Activated B cell treated with CpG ODN at 0.5 μM for 24 hours (primary cell): ENCODE results near the gene POLR2I. TPM values are rescaled to one million over a fixed set of nuclear protein-coding genes. Genes with fewer than 3 reads are reported as not detected.

ENCODE experiments used
- ATAC-seq: fragments of 200-7000 bp; cut with Tn5 transposase; one replicate; pipeline ENCODE4 v1.10.0; 2021; ENCODE audit warnings: low read depth, mild to moderate bottlenecking, moderate library complexity
- CTCF ChIA-PET: fragments of 350-600 bp; sonication (Branson Sonifier 250); formaldehyde crosslinking; loops from one replicate; lab custom pipeline; 2021; ENCODE audit warnings: antibody characterized with exemption; lab: Charles Lee
- POLR2A ChIA-PET: fragments of 350-600 bp; sonication (Branson Sonifier 250); formaldehyde crosslinking; loops from one replicate; lab custom pipeline; 2021; ENCODE audit warnings: antibody characterized with exemption; lab: Charles Lee
- DNase-seq: peaks from one replicate; pipeline ENCODE4 v3.0.0; 2022
- H3K27ac Mint-ChIP-seq: one replicate; pipeline ENCODE4 v1.8.0; 2020; ENCODE audit warnings: mixed read lengths
- H3K27me3 Mint-ChIP-seq: one replicate; pipeline ENCODE4 v1.8.0; 2021; ENCODE audit warnings: mixed read lengths
- H3K36me3 Mint-ChIP-seq: one replicate; pipeline ENCODE4 v1.8.0; 2021; ENCODE audit warnings: low read depth, mixed read lengths
- H3K4me1 Mint-ChIP-seq: one replicate; pipeline ENCODE4 v1.8.0; 2021; ENCODE audit warnings: mixed read lengths
- H3K4me3 Mint-ChIP-seq: one replicate; pipeline ENCODE4 v1.8.0; 2020; ENCODE audit warnings: mild to moderate bottlenecking, mixed read lengths
- H3K9me3 Mint-ChIP-seq: one replicate; pipeline ENCODE4 v1.8.0; 2020; ENCODE audit warnings: mixed read lengths
- intact Hi-C: fragments of 100-400 bp; cut with micrococcal nuclease; formaldehyde crosslinking; loops from one replicate; pipeline ENCODE4 v1.15.1; 2024
- total RNA-seq: library from RNA; stranded (reverse); gene quantifications from 2 replicates; pipeline ENCODE4 v1.2.3, GENCODE V29; 2022
- TF ChIP-seq, protein P1 (sequence below): fragments of 200-600 bp; IDR thresholded peaks from one replicate; pipeline ENCODE4 v1.8.0; 2022; ENCODE audit warnings: antibody characterized with exemption, mild to moderate bottlenecking

Gene POLR2I
- total RNA-seq, 1 donor from 2014 or later: 46.6 TPM

DNA sequence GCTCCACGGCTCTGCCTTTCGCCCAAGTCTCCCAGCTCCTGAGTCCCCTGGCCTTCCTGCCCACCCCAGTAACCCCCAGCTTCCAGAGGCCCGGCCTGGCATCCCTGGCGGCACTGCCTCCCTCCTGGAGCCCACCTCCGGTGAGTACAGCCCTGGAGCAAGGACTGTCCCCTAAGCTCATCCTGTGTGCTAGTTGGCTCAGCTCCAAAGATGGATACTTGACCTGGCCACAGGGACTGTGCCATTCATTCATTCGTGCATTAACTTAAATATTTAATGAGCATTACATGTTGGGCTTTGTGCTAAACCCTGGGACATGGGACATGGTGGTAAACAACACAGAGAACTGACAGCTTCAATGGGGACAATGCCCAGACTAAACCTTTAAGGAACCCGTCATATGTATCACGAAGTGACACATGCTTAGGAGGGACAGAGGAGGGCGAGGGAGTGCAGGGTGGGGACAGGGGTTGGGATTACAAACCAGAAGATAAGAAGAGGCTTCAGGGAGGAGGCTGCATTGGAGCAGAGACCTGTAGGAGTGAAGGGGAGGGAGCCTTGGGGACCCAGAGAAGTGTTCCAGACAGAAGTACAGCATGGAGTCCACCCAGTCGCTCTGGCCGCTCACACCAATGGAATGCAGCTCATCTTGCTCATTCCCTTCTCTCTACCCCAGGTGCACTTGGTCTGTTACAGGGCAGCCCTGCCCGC is 10.7 kb downstream of the POLR2I start:
- H3K27ac Mint-ChIP-seq: no peak overlapping the region
- no peaks in the 10 kb centered on the region for H3K4me1 Mint-ChIP-seq
- CTCF ChIA-PET: no interaction called here
- DNase-seq (no peak), ATAC-seq (no peak)
- intact Hi-C loops: no loop called here
- H3K36me3 Mint-ChIP-seq: no peaks in the 10 kb centered on the region
- POLR2A ChIA-PET: no interaction called here
- TF ChIP-seq, protein P1, sequence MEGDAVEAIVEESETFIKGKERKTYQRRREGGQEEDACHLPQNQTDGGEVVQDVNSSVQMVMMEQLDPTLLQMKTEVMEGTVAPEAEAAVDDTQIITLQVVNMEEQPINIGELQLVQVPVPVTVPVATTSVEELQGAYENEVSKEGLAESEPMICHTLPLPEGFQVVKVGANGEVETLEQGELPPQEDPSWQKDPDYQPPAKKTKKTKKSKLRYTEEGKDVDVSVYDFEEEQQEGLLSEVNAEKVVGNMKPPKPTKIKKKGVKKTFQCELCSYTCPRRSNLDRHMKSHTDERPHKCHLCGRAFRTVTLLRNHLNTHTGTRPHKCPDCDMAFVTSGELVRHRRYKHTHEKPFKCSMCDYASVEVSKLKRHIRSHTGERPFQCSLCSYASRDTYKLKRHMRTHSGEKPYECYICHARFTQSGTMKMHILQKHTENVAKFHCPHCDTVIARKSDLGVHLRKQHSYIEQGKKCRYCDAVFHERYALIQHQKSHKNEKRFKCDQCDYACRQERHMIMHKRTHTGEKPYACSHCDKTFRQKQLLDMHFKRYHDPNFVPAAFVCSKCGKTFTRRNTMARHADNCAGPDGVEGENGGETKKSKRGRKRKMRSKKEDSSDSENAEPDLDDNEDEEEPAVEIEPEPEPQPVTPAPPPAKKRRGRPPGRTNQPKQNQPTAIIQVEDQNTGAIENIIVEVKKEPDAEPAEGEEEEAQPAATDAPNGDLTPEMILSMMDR: no peak
- H3K9me3 Mint-ChIP-seq: no peaks in the 10 kb centered on the region
- H3K4me3 Mint-ChIP-seq: no peak overlapping the region
- H3K27me3 Mint-ChIP-seq: no peaks in the 10 kb centered on the region

DNA sequence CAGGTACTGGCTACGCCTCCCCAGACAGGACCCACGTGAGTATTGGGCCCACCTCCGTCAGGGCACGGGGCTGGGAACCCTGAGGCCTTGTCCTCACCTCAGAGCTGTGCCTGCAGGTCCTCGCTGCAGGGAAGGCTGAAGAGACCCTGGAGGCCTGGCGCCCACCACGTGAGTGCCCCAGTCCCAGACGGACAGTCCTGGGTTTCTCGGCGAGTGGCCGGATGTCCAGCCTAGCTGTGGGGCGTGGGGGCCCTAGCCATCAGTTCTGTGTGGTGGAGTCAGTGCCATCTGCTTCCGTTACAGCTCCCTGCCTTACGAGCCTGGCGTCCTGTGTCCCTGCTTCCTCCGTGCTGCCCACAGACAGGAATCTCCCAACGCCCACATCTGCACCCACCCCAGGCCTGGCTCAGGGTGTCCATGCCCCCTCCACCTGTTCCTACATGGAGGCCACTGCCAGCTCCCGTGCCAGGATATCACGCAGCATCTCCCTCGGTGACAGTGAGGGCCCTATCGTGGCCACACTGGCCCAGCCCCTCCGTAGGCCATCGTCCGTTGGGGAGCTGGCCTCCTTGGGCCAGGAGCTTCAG is 11.5 kb downstream of the POLR2I start:
- ChIA-PET POLR2A (no interaction called here), CTCF (no interaction called here)
- H3K9me3 Mint-ChIP-seq: no peaks in the 10 kb centered on the region
- no peak for ATAC-seq
- no peak overlapping the region for H3K27ac Mint-ChIP-seq
- intact Hi-C loops: no loop called here
- no peaks in the 10 kb centered on the region for H3K27me3 Mint-ChIP-seq
- H3K4me1 Mint-ChIP-seq: no peaks in the 10 kb centered on the region
- H3K36me3 Mint-ChIP-seq: no peaks in the 10 kb centered on the region
- no peak overlapping the region for H3K4me3 Mint-ChIP-seq
- no peak for DNase-seq
- TF ChIP-seq, protein P1: no peak

DNA sequence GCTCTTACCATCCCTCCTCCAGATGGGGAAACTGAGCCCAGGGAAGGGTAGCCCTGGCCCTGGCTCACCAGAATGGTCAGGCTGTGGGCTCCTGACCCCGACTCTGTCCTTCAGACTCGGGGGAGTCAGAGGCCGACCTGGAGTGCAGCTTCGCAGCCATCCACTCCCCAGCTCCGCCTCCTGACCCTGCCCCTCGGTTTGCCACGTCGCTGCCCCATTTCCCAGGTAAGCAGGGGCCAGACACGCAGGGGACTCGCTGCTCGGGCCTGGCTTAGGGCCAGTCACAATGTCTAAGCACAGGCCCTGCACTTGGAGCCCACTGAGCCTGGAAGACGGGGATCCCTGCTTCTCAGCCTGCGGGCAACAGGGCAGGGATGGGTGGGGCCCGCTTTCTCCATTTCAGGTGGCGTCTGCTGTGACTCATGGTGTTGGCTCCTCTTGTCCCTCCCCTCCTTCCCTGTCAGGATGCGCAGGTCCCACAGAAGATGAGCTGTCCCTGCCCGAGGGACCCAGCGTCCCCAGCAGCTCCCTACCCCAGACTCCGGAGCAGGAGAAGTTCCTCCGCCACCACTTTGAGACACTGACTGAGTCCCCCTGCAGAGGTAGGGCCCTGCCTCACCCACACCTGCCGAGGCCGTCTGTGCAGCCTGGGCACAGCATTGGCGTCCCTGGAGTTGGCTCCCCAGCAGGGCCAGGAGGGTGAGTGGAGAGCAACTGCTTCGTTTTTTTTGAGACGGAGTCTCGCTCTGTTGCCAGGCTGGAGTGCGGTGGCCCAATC is 12.9 kb downstream of the POLR2I start:
- no peaks in the 10 kb centered on the region for H3K9me3 Mint-ChIP-seq
- no peaks in the 10 kb centered on the region for H3K4me1 Mint-ChIP-seq
- no peak for DNase-seq
- no peaks in the 10 kb centered on the region for H3K36me3 Mint-ChIP-seq
- intact Hi-C loops: no loop called here
- no peaks in the 10 kb centered on the region for H3K27me3 Mint-ChIP-seq
- ChIA-PET CTCF (no interaction called here), POLR2A (no interaction called here)
- H3K4me3 Mint-ChIP-seq: no peak overlapping the region
- no peak for ATAC-seq
- TF ChIP-seq, protein P1: no peak
- H3K27ac Mint-ChIP-seq: no peak overlapping the region

DNA sequence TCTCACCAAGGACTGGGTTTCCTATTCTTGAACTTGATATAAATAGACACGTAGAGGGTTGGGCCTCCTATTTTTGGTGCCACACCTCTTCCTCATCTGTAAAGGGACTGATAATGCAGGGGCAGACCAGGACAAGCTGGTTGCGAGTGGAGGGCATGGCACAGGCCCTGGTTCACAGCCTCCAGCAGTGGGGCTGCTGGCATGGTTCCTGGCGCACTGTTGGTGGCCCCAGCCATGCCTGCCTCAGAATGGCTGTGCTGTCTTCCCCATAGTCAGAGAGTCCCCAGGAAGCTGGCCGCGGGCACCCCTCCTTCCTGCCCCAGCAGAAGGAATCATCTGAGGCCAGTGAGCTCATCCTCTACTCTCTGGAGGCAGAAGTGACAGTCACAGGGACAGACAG is 14.2 kb downstream of the POLR2I start:
- ChIA-PET POLR2A (no interaction called here), CTCF (no interaction called here)
- TF ChIP-seq, protein P1: no peak
- no peak overlapping the region for H3K4me3 Mint-ChIP-seq
- H3K36me3 Mint-ChIP-seq: no peaks in the 10 kb centered on the region
- H3K9me3 Mint-ChIP-seq: no peaks in the 10 kb centered on the region
- intact Hi-C loops: no loop called here
- DNase-seq (no peak), ATAC-seq (no peak)
- no peak overlapping the region for H3K27ac Mint-ChIP-seq
- no peaks in the 10 kb centered on the region for H3K27me3 Mint-ChIP-seq
- no peaks in the 10 kb centered on the region for H3K4me1 Mint-ChIP-seq

DNA sequence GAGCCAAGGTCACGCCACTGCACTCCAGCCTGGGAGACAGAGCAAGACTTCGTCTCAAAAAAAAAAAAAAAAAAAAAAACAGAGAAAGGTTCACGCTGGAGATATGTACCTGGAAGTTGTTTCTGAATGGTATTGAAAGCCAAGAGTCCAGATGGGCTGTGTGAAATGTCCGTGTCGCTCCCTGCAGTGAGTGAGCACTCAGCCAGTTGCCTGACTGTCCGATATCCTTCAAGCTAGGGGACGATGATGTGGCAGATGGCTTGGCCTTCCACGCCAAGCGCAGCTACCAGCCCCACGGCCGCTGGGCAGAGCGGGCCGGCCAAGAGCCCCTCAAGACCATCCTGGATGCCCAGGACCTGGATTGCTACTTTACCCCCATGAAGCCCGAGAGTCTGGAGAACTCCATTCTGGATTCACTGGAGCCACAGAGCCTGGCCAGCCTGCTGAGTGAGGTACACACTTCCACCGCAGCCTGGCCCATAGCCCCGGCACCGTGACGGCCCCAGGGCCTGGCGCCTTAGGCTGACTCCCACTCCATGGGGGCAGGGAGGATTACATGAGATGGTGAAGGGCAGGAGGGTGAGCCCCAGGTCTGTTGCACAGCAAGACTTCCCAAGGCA is 15.4 kb downstream of the POLR2I start:
- CTCF ChIA-PET: no interaction called here
- TF ChIP-seq, protein P1: no peak

More for the DNA sequence above, 15.4 kb downstream of the POLR2I start:
- no peak overlapping the region for H3K27ac Mint-ChIP-seq
- intact Hi-C loops: no loop called here
- H3K4me1 Mint-ChIP-seq: no peaks in the 10 kb centered on the region
- no peak overlapping the region for H3K4me3 Mint-ChIP-seq
- H3K36me3 Mint-ChIP-seq: no peaks in the 10 kb centered on the region
- no peaks in the 10 kb centered on the region for H3K27me3 Mint-ChIP-seq
- DNase-seq (no peak), ATAC-seq (no peak)
- no peaks in the 10 kb centered on the region for H3K9me3 Mint-ChIP-seq
- POLR2A ChIA-PET: no interaction called here
